Prostate gland (tissue), 2 donors: ENCODE results near the gene WWOX.

Experiments used
- CTCF ChIP-seq, 4 experiments: fragments of 200-600 bp in 2 of 4; fragments of 450-650 bp in 2 of 4; sonication (generic) in 2 of 4; IDR thresholded peaks; 1 replicate in 3 of 4; 2 replicates in 1 of 4; pipeline ENCODE4 v1.5.1; 2016 to 2019; ENCODE audit warnings: antibody characterized with exemption in 4 of 4, mild to moderate bottlenecking in 2 of 4, moderate library complexity in 2 of 4
- POLR2A ChIP-seq: fragments of 450-650 bp; IDR thresholded peaks from one replicate; pipeline ENCODE4 v1.6.1; 2016; ENCODE audit warnings: antibody characterized with exemption, mild to moderate bottlenecking
- POLR2AphosphoS5 ChIP-seq: sonication (generic); formaldehyde crosslinking; IDR thresholded peaks from one replicate; pipeline ENCODE4 v1.6.1; 2017; ENCODE audit warnings: antibody characterized with exemption

DNA sequence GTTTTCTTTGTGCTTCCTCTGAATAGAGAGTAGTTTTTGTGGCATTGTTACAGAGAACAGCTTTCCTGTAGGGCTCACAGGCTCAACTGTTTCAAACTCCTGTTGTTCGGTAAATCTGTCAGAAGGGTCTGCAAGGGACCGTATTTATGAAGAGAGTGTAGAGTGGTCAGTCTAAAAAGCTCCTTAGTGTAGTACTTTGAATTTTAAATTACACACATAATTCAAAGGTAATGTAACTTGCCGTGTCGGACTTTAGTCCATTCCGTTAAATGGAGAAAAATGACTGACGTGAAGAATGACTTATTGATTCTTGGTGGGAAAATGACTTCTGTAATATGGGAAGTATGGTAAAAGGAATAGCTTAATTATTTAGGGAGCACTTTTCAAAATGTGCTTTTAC lies 190.9 kb downstream of the WWOX start:
- no peak for TF ChIP-seq CTCF (IDR thresholded peaks at IDR 0.05)
- no peak for TF ChIP-seq POLR2A
- TF ChIP-seq POLR2AphosphoS5 = no peak
